GM12891 (cell line): ENCODE results near the gene MKI67.

ENCODE experiments used
- PAX5 ChIP-seq: IDR thresholded peaks from 2 replicates; pipeline ENCODE4 v1.6.1; 2011; ENCODE audit warnings: low read length, moderate library complexity, mild to moderate bottlenecking; ENCODE audit not compliant: insufficient read depth, severe bottlenecking
- POLR2A ChIP-seq: IDR thresholded peaks from 2 replicates; pipeline ENCODE4 v1.6.1; 2011; ENCODE audit warnings: low read depth, low read length, control low read depth
- POLR2AphosphoS5 ChIP-seq: IDR thresholded peaks from 2 replicates; pipeline ENCODE4 v1.6.1; 2011; ENCODE audit warnings: low read depth, low read length, control low read depth
- TAF1 ChIP-seq: IDR thresholded peaks from 2 replicates; pipeline ENCODE4 v1.6.1; 2011; ENCODE audit warnings: low read depth, low read length, control low read depth

GRCh38 chr10:128063736-128064107 is 62.5 kb downstream of the MKI67 start:
- TF ChIP-seq POLR2A (no peak), POLR2AphosphoS5 (no peak), TAF1 (no peak), PAX5 (no peak)
